SK-N-MC (cell line): Measurements from ENCODE around the gene PGLYRP2.

Experiments used
- EZH2 ChIP-seq: fragments of 200-600 bp; sonication (generic); IDR thresholded peaks from one replicate; pipeline ENCODE4 v1.6.1; 2017; ENCODE audit warnings: antibody characterized with exemption
- FOXP2 ChIP-seq: optimal IDR thresholded peaks from 2 replicates; pipeline ENCODE3; 2011; ENCODE audit warnings: mild to moderate bottlenecking, moderate library complexity; ENCODE audit not compliant: insufficient read depth; ENCODE audit errors: extremely low read length, control extremely low read depth
- POLR2AphosphoS5 ChIP-seq: IDR thresholded peaks from 2 replicates; pipeline ENCODE4 v1.6.1; 2012; ENCODE audit warnings: mild to moderate bottlenecking, low read depth, low read length, borderline replicate concordance

- TF ChIP-seq EZH2 (no peak), POLR2AphosphoS5 (no peak), FOXP2 (no peak)
Observed at GRCh38 chr19:15436826-15437110, 42.5 kb downstream of the PGLYRP2 start.
